ENCODE measurements around the gene MAP3K9.
"Not testable (repeated sequence)": the region's sequence is repeated elsewhere in the genome, so short reads cannot be mapped to it uniquely, and the experiment has no call there.

DNA sequence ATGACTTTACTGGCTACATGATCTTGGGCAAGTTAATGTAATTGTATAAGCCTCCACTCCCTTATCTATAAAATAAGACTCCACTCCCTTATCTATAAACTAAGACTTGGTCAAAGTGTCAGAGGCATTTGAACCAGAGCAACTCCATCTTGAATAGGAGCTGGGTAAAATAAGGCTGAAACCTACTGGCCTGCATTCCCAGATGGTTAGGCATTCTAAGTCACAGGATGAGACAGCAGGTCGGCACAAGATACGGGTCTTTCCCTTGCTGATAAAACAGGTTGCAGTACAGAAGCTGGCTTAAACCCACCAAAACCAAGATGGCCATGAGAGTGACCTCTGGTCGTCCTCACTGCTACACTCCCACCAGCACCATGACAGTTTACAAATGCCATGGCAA, 44.3 kb upstream of the MAP3K9 start:
- TF ChIP-seq EZH2 (IDR thresholded peaks at IDR 0.05; ENCODE audit: insufficient read depth, low read length); CTCF (IDR thresholded peaks at IDR 0.05; ENCODE audit: insufficient read depth, low read depth, low read length): not testable (repeated sequence)
